UCSD-AML1 (cell line): ENCODE results near the gene IL6R.
"Not testable (repeated sequence)": the region's sequence is repeated elsewhere in the genome, so short reads cannot be mapped to it uniquely, and the experiment has no call there.

Experiments used
- DNase-seq: peaks from one replicate; lab custom pipeline; 2025; ENCODE audit not compliant: unreplicated experiment; lab: John Stamatoyannopoulos, UW

Gene IL6R

DNA sequence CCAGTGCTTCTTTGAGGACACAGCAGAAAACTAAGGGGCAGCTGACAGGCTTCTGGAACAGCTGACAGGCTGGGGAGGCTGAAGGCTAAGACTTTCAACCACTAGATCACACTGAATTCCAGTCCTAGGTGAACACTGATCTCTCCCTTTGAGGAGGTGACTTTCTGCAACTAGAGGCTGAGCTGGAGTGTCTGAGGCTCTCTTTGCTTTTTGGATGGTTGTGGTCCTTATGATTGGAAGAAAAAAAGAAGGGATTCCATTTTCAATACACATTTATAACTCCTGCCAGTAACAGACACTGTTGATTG lies 1.4 kb downstream of the IL6R start:
- DNase-seq, result no peak

DNA sequence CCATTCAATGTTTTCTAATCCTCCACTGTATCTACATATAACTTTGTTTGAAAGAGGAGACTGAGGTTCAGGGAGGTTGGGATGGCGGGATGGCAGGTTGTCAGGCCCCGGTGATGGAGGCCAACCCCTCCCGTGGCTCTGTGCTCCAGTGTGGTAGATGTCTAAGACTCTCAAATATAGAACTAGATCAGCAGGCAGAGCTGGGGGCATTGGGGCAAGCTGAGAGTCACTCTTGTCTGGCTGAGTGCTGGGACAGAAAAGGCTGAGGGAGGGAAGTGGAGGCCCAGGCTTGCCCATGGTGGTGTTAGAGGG lies 1.7 kb downstream of the IL6R start:
- DNase-seq, result no peak

DNA sequence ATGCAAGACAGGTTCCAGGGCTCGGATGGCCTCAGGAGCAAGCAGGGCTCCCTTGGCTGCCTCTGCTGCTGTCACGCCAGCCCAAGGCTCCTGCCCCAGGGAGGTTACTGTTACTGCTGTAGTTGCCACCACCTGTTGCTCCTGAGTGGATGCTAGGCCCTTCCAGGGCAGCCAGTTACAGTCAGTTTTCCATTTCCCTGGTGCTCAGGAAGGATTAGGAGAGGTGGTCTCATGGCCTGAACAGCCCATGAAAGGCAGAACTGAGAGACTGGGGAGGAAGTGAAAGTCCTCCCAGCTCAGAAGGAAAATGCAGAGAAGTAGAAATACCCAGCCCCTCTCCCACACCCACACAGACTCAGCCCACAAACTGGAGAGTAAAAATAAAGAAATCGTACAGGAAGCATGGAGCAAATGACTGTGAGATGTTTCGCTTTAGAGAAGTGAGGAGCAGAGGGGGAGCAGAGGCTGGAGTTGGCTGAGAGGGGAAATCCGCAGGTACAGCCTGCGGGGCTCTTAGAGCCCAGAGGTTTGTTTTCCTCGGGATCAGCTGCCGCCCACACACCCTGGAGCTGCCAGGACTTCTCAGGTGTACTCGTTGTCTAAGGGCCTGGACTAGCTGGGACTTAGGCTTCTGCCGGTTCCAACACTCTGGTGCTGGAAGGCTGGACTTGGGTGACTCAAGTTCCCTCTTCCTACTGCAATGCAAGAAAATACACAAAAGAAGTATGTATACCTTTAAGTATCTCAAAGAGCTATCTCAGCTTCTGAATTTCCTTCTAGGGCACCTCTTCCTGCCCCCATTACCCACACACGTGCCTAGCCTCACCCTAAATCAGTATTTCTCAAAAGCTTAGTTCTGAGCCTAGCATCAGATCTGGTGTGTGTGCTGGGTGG lies 2.3 kb downstream of the IL6R start:
- DNase-seq, result peak; percentile 65

DNA sequence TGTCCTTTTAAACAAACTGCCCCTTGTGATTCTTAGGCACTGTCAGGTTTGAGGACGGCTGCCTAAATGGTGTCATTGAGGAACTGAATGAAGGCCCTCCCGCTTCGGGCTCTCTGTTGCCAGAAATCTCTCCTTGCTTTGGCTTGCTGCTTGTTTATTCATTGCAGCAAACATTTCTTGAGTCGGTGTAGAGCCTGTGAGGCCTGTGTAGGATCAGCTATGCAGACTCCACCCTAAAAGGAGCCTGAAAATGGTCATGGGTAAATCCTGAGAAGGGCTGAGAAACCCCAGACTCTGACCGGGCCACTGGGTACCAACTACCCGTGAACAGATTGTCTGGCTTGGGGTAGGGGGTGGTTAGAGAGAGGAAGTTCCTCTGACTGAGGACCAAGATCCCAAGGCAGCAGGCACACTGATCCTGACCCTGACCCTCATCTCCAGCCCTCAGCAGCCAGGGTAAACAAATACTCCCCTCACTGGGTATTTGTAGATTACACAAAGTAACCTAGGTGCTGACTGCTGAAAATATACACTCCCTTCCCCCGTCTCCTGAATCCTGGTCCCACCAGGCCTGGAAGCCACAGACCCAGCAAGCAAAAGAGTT lies 3.1 kb downstream of the IL6R start:
- no peak for DNase-seq

DNA sequence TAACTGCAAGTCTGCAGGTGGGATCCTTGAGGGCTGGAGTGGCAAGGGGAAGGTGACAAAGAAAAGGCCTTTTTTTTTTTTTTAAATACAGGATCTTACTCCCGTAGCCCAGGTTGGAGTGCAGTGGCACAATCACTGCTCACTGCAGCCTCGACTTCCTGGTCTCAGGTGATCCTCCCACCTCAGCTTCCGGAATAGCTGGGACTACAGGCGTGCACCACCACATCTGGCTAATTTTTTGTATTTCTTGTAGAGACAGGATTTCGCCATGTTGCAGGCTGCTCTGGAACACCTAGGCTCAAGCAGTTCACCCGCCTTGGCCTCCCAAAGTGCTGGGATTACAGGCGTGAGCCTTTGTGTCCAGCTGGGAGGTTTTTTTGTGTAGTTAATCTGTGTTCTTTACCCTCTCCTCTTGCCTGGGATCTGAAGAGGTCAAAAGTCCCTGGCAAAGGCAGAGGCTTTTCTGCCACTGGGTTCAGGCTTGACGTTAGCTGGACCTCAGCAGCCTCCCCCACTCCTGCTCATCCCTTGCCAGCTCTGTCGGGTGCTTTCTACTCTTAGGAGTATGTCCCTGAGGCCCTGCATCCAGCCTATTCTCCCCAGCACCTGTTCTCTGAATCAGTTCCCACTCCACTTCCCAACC lies 5.2 kb downstream of the IL6R start:
- no peak for DNase-seq

DNA sequence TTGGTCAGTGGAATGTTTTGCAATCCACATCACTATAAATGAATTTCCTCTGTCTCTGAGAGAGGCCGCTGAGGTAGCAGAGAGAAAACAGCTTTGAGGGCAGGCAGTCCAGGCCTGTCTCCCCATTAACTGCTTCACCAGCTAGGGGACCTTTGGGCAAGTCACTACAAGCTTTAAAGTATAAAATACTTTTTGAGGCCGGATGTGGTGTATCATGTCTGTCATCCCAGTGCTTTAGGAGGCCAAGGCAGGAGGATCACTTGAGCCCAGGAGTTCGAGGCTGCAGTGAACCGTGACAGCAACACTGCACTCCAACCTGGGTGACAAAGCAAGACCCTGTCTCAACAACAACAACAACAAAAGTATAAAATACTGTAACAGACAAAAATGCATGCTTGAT lies 6.4 kb downstream of the IL6R start:
- no peak for DNase-seq

DNA sequence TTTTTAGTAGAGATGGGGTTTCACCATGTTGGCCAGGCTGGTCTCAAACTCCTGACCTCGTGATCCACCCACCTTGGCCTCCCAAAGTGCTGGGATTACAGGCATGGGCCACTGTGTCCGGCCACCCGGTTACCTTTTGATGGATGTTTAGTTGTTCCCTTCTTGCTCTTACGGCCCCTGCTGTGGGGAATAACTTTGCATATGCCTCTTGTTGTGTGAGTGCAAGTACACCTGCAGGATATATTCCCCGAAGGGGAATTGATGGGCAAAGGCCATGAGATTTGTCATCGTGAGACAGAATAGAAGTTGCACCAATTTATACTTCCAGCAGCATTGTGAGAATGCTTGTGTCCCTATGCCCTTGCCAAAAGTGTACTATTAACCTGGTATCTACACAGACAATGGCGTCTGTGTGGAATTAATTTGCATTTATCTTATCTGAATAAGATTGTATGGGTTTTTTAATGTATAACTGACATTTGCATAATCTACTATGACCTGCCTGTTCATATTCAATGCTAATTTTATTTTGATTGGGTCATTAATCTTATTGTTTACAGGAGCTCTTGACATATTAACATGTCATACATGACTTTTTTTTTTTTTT lies 8.1 kb downstream of the IL6R start:
- no peak for DNase-seq

DNA sequence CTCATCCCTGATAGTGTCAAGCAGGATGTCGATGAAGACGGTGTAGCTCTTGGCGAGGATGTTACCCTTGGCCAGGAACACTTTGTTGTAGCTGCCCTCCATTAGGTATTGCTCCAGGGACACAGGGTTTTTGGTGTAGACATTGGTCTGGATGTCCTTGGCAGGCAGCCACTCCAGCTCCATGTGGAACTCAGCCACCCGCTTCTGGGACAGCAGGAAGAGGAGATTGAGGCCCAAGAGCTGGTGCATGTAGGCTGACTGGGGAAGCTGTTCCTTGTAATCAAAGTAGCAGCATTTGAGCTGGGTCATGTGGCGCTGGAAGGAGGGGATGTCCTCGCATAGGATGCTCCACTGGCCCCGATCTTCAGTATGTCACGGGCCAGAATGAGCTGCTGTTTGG lies 9.5 kb downstream of the IL6R start:
- no peak for DNase-seq

DNA sequence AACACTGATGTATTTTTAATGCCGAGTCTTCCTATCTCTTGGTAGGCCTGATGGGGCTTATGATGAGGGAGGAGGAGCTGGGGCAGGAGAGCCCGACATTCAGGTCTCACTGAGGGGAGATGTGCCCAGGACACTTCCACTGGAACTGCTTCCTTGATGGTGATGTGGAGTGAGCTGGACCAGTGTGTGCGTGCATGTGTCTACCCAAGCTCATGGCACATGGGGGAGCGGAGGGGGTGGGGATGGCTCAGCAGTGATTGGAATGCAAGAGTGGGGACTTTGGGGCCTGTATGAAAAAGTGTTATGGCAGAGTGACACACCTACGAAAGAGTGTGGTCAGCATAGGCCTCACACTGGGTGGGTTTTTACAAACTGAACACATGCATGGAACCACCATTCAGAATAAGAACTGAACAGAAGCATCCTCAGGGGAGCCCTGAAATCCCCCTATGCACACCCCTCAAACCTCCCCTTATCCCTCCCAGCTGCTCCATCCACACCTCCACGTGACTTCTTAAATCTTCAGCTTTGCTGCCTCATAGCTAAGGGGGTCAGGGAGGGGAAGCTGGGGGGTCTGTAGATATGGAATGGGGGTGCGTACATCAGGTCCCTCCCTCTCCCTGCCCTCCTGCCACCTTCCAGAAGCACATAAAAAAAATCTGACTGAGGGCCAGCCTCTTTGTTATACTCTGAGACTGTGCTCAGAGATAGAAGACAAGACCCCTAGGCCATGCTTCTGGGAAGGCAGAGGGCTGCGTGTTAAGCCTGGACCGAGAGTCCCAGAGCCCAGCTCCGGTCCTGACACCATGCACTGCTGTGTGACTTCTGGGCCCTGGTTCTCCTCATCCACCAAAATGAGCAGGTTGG lies 11.6 kb downstream of the IL6R start:
- no peak for DNase-seq

DNA sequence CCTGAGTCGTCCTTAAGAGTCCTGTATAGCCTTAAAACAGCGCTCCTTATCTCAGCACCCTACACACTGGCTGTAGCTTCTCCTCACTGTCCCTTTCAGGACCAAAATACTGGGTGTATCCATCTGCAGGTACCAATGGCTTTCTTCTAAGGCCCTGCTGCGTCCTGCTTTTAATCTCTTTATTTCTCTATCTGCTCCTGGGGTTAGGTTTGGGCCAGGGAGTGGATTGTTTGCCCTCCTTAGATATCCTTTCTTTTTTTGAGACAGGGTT lies 12.1 kb downstream of the IL6R start:
- no peak for DNase-seq

DNA sequence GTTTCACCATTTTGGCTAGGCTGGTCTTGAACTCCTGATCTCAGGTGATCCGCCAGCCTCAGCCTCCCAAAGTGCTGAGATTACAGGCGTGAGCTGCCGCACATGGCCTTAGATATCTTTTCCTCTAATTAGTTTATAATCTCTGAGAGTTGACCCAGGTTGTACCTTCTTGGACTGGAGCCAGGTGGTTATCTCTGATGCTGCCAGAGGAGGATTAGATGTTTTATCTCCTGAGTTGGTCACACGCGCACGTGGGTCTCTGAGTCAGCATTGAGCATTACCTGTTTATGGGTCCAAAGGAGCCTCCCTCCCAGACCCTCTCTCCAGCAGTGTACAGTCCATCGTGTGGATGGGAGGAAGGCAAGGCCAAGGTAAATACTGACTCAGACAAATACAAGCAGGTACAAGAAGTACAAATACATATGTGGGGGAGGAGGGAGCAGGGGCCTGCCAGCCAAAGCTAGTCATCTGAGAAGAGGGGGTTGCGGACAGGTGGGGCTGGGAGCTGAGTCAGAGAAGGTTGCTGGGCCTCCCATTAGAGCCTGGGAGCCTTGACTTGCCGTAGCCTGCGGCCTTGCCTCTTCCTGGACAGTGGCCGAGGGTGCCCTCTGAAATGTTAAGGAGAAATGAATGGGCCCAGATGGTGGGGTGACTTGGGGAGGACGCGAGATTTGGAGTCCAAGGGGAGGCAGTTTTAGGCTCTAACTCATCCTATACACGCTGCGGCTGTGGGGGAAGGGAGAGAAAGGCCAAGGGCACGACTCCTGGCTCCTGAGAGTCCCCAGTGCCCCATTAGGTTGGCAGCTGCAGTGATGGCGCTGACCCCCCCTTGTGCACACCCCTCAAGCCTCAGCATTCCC lies 13.1 kb downstream of the IL6R start:
- DNase-seq, result no peak

DNA sequence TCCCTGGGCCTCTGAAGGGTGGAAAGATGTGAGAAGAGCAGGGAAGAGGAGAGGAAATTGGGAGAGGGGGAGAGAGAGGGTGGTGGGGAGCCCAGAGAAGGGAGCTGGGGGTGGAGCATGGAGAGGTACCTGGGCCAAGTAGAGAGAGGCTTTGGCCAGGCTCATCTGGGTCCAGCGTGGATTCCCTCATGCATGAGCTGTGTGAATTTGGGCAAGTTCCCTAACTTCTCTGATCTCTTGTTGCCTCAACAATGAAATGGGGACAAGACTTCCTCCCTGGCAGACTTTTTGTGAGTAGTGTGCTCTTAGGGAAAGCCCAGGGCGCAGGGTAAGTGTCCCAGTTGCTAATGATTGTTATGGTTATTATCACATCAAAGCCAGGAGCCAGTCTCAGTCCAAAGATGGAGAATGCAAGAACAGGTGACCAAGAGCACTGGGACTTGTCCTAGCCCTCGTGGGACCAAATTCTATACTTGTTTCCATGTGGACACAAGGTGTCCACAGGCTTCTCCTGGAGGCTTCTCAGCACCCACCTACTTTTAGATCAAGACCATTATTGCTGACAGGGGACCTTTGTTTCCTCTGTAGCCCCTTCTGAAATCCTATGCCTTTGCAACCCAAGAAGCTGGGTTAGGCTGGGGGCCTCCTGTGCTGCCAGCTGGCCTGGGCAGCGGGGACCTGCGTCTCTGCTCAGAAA lies 13.9 kb downstream of the IL6R start:
- DNase-seq, result no peak

DNA sequence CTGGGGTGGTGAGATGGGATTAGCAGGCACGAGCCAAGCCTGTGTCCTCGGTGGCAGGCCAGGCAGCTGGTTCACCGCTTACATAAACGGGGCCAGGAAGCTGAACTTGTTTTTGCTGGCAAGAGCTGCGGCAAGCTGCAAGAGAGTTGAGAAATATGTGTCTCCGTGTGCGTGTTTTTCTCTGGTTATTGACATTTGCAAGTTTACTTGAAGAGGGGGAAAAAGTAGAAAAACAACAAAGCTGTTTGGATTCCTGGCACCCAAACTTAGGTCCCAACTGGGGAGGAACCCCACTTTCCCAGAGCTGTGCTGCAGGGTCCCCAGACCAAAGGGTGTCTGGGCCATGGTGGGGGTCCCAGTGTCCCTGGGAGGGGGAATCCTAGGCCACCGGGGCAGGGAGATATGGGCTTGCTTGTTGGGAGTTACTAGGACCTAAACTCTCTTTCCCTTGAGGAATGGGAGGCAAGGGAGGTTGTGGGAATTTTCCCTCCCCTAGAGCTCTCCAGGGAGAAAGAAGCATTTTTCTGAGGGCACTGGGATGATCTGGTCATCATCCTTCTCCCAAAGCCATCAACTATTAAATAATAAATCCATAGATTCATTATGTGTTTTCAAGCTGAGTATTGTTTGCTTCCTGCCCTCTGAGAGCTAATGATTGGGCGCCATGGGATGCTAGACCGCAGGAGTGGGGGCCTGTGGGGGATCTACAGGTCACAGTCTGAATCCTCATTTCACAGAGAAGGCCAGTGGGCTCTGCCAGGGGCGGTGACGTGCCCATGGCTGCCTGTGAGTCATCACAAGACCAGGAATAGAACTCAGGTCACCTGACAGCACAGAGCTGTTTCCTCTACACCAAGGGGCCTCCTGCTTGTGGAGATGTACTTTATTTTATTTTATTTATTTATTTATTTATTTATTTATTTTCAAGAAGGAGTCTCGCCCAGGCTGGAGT lies 14.8 kb downstream of the IL6R start:
- DNase-seq, result peak; percentile 62

DNA sequence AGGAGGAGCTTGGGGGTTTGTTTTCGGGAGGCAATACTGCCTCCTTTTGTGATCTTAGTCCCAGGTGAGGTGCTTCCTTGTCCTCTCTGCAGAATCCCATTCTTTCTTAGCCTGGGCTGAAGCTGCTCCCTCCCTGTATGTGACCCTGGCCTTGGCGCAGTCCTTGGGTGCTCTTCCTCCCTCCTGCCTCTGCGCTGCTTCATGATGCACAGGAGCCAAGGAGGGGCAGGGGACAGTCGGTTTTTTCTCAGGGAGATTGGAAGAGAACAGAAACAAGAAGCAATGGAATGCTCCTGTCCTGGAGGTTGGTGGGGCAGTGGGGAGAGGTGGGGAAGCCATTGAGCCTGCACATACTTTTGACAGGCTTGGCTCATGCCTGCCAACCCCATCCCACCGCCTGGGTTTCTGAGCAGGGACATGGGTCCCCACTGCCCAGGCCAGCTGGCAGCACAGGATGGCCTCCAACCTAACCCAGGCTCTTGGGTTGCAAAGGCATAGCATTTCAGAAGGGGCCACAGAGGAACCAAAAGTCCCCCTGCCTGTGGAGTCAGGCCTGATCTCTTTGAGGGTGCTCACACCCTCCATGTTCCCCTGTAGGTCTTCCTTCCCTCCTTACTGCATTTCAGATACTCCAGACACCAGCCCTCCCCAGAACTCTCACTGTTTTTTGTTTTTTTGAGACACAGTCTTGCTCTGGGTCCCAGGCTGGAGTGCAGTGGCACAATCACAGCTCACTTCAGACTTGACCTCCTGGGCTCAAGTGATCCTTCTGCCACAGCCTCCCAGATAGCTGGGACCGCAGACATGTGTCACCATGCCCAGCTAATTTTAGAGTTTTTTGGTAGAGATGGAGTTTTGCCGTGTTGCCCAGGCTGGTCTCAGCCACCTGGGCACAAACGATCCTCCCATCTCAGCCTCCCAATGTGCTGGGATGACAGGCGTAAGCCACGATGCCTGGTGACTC lies 16.1 kb downstream of the IL6R start:
- DNase-seq, result no peak

DNA sequence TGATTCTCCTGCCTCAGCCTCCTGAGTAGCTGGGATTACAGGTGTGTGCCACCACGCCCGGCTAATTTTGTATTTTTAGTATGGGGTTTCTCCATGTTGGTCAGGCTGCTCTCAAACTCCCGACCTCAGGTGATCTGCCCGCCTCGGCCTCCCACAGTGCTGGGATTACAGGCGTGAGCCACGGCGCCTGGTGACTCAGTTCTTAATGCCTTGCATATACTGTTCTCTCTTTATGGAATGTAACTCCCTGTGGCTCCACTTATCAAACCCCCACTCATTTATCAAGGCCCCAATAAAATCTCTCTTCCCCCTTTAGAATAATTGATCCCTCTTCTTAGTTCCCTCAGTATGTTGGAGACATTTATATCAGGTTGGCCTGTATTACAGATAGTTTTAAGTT lies 16.9 kb downstream of the IL6R start:
- not testable (repeated sequence) for DNase-seq

DNA sequence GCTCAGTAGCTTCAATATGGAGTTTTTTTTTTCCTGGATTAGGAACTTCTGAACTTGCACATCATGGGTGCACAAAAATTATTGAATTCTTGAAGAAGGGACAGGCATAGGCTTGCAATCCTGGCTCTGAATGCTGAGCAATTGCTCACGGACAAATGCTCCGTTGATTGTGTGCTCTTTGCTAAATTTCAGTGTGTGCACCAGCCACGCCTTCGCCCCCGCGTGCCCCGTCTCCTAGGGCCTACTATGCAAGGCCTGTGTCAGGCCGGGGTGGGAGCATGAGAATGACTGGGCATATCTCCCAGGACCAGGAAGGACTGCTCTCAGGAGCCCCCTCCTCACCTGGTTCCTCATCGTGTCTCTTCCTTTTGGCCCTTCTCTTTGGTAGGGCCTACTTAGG lies 17.4 kb downstream of the IL6R start:
- no peak for DNase-seq

DNA sequence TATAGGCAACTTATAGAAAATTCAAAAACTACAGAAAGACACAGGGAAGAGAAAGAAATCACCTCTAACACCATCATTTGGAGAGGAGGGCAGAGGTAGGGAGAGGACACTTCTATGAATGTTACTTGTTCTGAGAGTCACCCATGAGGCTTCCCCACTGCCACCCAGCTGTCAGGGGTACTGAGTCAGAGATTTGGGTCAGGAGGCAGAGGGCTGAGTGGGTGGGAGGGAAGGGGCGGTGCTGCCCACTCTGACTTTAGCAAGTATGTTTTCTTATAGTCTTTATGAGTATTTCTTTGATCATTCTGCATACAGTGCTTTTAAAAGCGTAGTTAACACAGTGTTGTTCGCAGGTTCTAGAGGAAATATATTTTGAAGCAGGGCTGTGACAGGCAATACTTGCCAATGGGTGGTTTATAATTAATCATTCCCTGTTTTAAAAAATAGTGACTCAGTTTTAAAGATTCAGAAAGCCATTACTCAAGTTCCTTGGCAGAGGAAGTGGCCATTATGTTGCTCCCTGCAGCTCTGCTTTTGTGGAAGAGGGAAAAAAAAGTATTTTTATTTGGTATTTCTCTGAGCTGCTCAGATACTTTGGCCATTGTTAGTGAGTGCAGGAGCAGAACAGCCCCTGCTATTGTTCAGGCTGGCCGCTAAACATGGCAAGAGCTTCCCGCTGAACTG lies 18.3 kb downstream of the IL6R start:
- no peak for DNase-seq
